K562 (cell line): Measurements from ENCODE around the gene NRCAM. TPM values are rescaled to one million over a fixed set of nuclear protein-coding genes. Genes with fewer than 3 reads are reported as not detected.

Source experiments
- KDM1A ChIP-seq, 2 experiments: fragments of 450-650 bp; IDR thresholded peaks; 2 replicates each; pipeline ENCODE4 v1.6.1; 2016; ENCODE audit warnings: mild to moderate bottlenecking in 2 of 2
- KLF16 ChIP-seq: IDR thresholded peaks from 2 replicates; pipeline ENCODE4 v1.6.1; 2016; ENCODE audit warnings: antibody characterized with exemption
- NBN ChIP-seq: fragments of 450-650 bp; IDR thresholded peaks from 2 replicates; pipeline ENCODE4 v1.6.1; 2016; ENCODE audit warnings: low read depth, mild to moderate bottlenecking
- RBFOX2 ChIP-seq: fragments of 200-400 bp; formaldehyde crosslinking; IDR thresholded peaks from 2 replicates; pipeline ENCODE4 v1.6.1; 2017; ENCODE audit warnings: low read depth, mild to moderate bottlenecking, low read length, moderate library complexity
- SMARCC2 ChIP-seq: fragments of 450-650 bp; IDR thresholded peaks from 2 replicates; pipeline ENCODE4 v1.6.1; 2017; ENCODE audit warnings: antibody characterized with exemption, moderate library complexity, mild to moderate bottlenecking, low read depth
- SREBF2 ChIP-seq: sonication (generic); formaldehyde crosslinking; IDR thresholded peaks from 2 replicates; pipeline ENCODE4 v1.4.0; 2020; ENCODE audit warnings: mild to moderate bottlenecking, missing genetic modification reagents
- ZFP36 ChIP-seq: fragments of 150-350 bp; IDR thresholded peaks from 2 replicates; pipeline ENCODE4 v1.6.1; 2018; ENCODE audit warnings: low read length, low read depth; ENCODE audit not compliant: partially characterized antibody
- ZNF146 ChIP-seq: IDR thresholded peaks from one replicate; pipeline ENCODE4 v1.6.1; 2018; ENCODE audit warnings: missing compliant biosample characterization; ENCODE audit not compliant: unreplicated experiment
- polyA plus RNA-seq, 8 experiments: library from polyadenylated mRNA; depleted of rRNA in 4 of 8; stranded (reverse) in 5 of 8; unstranded in 3 of 8; fragments of >200 nt; fragmentation: Nextera tagmentation in 2 of 8; fragmentation: Illumina TruSeq in 1 of 8; extraction: Ambion mirVana in 2 of 8; extraction: Trizol in 1 of 8; gene quantifications; 2 replicates each; pipeline versions ENCODE4 v1.2.1 to v1.2.3, GENCODE V29; 2011 to 2014; ENCODE audit warnings: inconsistent platforms in 1 of 8, missing spikeins in 1 of 8
- total RNA-seq, 7 experiments: library from RNA; depleted of rRNA in 6 of 7; stranded (reverse); fragments of >200 nt in 6 of 7; fragmentation: Illumina TruSeq in 2 of 7; extraction: Trizol in 2 of 7; gene quantifications; 2 replicates each; pipeline versions ENCODE4 v1.2.1 to v1.2.3, GENCODE V29; 2011 to 2021; ENCODE audit warnings: low replicate concordance in 1 of 7
- TF ChIP-seq, protein P1 (sequence below): fragments of 450-650 bp; IDR thresholded peaks from 2 replicates; pipeline ENCODE4 v1.6.1; 2016; ENCODE audit warnings: mild to moderate bottlenecking, moderate library complexity
- TF ChIP-seq, protein P2 (sequence below), 2 experiments: fragments of 450-650 bp; IDR thresholded peaks; 2 replicates each; pipeline ENCODE4 v1.6.1; 2016
- TF ChIP-seq, protein P3 (sequence below): fragments of 250-450 bp; sonication (Bioruptor Pico); IDR thresholded peaks from 2 replicates; pipeline ENCODE4 v1.8.0; 2021; ENCODE audit warnings: borderline replicate concordance, mild to moderate bottlenecking, moderate library complexity; ENCODE audit not compliant: poor library complexity, severe bottlenecking
- TF ChIP-seq, protein P4 (sequence below): fragments of 450-650 bp; formaldehyde crosslinking; IDR thresholded peaks from 2 replicates; pipeline ENCODE4 v1.4.0; 2020; ENCODE audit warnings: mild to moderate bottlenecking, moderate library complexity

The NRCAM gene
- total and polyA plus RNA-seq, 9 of the 15 experiments (the other 6 are each of a cell fraction or from before 2014, with no cell fraction given) = 0.03 to 0.54 (median 0.12) TPM; not detected in 1

DNA sequence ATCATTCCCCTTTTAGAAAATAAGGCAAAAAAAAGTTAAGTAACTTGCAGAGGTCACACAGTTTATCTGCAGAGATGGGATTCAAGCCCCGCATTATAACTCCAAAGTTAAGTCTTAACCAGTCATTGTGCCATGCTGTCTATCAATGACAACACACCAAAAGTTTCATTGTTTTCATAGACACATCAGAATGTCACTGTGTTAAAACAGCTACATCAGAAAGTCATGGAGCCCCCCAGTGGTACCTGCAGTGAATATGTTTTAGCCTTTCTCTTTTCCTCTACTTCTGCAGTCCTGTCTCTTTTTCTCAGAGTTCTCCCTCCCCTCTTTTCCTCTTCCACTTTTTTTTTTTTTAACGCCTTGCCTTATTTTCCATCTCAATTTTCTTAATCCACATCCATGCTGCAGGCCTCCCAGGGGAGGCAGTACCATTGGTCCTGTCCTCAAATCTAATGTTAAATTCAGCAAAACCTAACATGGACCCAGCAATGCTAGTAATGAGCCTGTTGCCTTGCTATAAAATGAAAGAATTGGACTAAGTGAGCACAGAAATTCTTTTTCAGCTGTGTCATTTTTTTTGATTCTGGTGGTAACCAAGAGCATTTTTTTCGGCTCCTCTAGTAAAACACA, 3.8 kb upstream of the NRCAM start (continued):
- TF ChIP-seq, protein P1, sequence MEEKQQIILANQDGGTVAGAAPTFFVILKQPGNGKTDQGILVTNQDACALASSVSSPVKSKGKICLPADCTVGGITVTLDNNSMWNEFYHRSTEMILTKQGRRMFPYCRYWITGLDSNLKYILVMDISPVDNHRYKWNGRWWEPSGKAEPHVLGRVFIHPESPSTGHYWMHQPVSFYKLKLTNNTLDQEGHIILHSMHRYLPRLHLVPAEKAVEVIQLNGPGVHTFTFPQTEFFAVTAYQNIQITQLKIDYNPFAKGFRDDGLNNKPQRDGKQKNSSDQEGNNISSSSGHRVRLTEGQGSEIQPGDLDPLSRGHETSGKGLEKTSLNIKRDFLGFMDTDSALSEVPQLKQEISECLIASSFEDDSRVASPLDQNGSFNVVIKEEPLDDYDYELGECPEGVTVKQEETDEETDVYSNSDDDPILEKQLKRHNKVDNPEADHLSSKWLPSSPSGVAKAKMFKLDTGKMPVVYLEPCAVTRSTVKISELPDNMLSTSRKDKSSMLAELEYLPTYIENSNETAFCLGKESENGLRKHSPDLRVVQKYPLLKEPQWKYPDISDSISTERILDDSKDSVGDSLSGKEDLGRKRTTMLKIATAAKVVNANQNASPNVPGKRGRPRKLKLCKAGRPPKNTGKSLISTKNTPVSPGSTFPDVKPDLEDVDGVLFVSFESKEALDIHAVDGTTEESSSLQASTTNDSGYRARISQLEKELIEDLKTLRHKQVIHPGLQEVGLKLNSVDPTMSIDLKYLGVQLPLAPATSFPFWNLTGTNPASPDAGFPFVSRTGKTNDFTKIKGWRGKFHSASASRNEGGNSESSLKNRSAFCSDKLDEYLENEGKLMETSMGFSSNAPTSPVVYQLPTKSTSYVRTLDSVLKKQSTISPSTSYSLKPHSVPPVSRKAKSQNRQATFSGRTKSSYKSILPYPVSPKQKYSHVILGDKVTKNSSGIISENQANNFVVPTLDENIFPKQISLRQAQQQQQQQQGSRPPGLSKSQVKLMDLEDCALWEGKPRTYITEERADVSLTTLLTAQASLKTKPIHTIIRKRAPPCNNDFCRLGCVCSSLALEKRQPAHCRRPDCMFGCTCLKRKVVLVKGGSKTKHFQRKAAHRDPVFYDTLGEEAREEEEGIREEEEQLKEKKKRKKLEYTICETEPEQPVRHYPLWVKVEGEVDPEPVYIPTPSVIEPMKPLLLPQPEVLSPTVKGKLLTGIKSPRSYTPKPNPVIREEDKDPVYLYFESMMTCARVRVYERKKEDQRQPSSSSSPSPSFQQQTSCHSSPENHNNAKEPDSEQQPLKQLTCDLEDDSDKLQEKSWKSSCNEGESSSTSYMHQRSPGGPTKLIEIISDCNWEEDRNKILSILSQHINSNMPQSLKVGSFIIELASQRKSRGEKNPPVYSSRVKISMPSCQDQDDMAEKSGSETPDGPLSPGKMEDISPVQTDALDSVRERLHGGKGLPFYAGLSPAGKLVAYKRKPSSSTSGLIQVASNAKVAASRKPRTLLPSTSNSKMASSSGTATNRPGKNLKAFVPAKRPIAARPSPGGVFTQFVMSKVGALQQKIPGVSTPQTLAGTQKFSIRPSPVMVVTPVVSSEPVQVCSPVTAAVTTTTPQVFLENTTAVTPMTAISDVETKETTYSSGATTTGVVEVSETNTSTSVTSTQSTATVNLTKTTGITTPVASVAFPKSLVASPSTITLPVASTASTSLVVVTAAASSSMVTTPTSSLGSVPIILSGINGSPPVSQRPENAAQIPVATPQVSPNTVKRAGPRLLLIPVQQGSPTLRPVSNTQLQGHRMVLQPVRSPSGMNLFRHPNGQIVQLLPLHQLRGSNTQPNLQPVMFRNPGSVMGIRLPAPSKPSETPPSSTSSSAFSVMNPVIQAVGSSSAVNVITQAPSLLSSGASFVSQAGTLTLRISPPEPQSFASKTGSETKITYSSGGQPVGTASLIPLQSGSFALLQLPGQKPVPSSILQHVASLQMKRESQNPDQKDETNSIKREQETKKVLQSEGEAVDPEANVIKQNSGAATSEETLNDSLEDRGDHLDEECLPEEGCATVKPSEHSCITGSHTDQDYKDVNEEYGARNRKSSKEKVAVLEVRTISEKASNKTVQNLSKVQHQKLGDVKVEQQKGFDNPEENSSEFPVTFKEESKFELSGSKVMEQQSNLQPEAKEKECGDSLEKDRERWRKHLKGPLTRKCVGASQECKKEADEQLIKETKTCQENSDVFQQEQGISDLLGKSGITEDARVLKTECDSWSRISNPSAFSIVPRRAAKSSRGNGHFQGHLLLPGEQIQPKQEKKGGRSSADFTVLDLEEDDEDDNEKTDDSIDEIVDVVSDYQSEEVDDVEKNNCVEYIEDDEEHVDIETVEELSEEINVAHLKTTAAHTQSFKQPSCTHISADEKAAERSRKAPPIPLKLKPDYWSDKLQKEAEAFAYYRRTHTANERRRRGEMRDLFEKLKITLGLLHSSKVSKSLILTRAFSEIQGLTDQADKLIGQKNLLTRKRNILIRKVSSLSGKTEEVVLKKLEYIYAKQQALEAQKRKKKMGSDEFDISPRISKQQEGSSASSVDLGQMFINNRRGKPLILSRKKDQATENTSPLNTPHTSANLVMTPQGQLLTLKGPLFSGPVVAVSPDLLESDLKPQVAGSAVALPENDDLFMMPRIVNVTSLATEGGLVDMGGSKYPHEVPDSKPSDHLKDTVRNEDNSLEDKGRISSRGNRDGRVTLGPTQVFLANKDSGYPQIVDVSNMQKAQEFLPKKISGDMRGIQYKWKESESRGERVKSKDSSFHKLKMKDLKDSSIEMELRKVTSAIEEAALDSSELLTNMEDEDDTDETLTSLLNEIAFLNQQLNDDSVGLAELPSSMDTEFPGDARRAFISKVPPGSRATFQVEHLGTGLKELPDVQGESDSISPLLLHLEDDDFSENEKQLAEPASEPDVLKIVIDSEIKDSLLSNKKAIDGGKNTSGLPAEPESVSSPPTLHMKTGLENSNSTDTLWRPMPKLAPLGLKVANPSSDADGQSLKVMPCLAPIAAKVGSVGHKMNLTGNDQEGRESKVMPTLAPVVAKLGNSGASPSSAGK = no peak
- TF ChIP-seq KDM1A (IDR thresholded peaks at IDR 0.05) = no peak
- 0 out of 2 replicates have a peak, but pooled peaks have one; percentile 25 for TF ChIP-seq KLF16
- TF ChIP-seq NBN = no peak
- TF ChIP-seq, protein P2, sequence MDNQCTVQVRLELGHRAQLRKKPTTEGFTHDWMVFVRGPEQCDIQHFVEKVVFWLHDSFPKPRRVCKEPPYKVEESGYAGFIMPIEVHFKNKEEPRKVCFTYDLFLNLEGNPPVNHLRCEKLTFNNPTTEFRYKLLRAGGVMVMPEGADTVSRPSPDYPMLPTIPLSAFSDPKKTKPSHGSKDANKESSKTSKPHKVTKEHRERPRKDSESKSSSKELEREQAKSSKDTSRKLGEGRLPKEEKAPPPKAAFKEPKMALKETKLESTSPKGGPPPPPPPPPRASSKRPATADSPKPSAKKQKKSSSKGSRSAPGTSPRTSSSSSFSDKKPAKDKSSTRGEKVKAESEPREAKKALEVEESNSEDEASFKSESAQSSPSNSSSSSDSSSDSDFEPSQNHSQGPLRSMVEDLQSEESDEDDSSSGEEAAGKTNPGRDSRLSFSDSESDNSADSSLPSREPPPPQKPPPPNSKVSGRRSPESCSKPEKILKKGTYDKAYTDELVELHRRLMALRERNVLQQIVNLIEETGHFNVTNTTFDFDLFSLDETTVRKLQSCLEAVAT (IDR thresholded peaks at IDR 0.05) = 0 out of 4 replicates have a peak, but pooled peaks of 1 of the 2 experiments have one; percentile 27
- TF ChIP-seq, protein P3, sequence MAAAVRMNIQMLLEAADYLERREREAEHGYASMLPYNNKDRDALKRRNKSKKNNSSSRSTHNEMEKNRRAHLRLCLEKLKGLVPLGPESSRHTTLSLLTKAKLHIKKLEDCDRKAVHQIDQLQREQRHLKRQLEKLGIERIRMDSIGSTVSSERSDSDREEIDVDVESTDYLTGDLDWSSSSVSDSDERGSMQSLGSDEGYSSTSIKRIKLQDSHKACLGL (CRISPR knock-in tag) = no peak
- TF ChIP-seq ZFP36 = peak; percentile 22
- TF ChIP-seq, protein P4, sequence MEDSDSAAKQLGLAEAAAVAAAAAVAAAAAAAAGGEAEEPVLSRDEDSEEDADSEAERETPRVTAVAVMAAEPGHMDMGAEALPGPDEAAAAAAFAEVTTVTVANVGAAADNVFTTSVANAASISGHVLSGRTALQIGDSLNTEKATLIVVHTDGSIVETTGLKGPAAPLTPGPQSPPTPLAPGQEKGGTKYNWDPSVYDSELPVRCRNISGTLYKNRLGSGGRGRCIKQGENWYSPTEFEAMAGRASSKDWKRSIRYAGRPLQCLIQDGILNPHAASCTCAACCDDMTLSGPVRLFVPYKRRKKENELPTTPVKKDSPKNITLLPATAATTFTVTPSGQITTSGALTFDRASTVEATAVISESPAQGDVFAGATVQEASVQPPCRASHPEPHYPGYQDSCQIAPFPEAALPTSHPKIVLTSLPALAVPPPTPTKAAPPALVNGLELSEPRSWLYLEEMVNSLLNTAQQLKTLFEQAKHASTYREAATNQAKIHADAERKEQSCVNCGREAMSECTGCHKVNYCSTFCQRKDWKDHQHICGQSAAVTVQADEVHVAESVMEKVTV (CRISPR knock-in tag) = 0 out of 2 replicates have a peak, but pooled peaks have one; percentile 43
- TF ChIP-seq SREBF2 (CRISPR knock-in tag) = no peak
- TF ChIP-seq RBFOX2 = no peak
- TF ChIP-seq SMARCC2 = no peak
- no peak for TF ChIP-seq ZNF146
